T47D (cell line): ENCODE measurements around the gene SMURF1.

Experiments used
- DNase-seq, 2 experiments: peaks; one replicate each; pipeline versions ENCODE4 v3.0.0 to v3.0.0-alpha.2; 2011 to 2012; ENCODE audit warnings: low read depth in 1 of 2, low spot score in 1 of 2
- JUND ChIP-seq: IDR thresholded peaks from 2 replicates; pipeline ENCODE4 v1.6.1; 2012; ENCODE audit warnings: low read depth
- in situ Hi-C: cut with HindIII; loops from 2 replicates; pipeline ENCODE4 v1.10.0; 2016; ENCODE audit warnings: low sequenced_read_pairs, low pct_unique_long_range_greater_than_20kb

SMURF1 gene

DNA sequence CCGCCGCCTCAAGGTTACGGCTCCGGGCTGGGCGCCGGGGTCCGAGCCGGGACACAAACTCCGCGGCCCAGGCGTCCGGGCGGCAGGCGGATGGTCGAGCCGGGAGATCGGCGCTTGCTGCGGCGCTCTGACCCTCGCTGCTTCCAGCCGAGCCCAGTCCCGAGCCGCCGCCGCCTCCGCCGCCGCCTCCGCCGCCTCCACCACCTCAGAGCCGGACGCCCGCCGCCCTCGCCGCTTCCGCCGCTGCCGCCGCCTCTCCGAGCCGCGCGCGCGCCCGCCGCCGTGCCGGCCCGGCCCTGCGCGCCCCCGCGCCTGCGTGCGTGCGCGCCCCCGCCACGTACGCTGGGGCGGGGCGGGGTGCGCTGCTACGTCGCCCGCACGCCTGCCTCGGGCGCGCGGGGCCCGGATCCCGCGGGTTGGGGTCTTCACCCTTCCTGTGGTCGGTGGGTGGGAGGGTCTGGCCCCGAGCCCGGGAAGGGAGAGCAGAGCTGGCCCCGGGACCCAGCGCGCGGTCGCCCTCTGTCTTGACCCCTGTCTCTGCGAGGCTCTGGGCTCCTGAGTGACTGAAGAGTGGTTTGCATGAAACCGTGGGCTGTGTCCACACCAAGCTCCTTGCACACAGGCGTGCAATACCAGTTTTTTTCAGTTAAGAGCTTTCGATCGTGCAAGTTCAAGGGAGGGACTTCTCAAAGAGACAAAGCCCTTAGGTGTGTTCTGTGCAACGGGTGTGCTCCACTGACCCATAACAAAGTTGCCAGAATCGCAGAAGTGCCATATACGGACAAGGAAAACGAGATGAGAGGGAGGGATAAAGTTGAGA, at the start of gene SMURF1:
SMURF1 (minus strand) TSS at position 256 of the 820 bp plus-strand sequence. CDS start 328 bp downstream, outside the sequence.
- TF ChIP-seq JUND: no peak
- in situ Hi-C loops: no loop called here
- peak; percentile 23 to 67 for DNase-seq

- no peak for TF ChIP-seq JUND
- DNase-seq: no peak
- in situ Hi-C loops: no loop called here
Observed at GRCh38 chr7:99191869-99192596, 48.1 kb upstream of the SMURF1 start.

- TF ChIP-seq JUND: no peak
- in situ Hi-C loops: no loop called here
- DNase-seq: no peak
Observed at GRCh38 chr7:99190359-99191009, 46.6 kb upstream of the SMURF1 start.

GRCh38 chr7:99189222-99189621, 45.3 kb upstream of the SMURF1 start:
- in situ Hi-C loops: no loop called here
- TF ChIP-seq JUND: no peak
- no peak for DNase-seq

GRCh38 chr7:99188221-99188620, 44.3 kb upstream of the SMURF1 start:
- TF ChIP-seq JUND: no peak
- DNase-seq: no peak
- in situ Hi-C loops: no loop called here

- in situ Hi-C loops: no loop called here
- TF ChIP-seq JUND: no peak
- DNase-seq: no peak
Observed at GRCh38 chr7:99184532-99185218, 40.8 kb upstream of the SMURF1 start.

DNA sequence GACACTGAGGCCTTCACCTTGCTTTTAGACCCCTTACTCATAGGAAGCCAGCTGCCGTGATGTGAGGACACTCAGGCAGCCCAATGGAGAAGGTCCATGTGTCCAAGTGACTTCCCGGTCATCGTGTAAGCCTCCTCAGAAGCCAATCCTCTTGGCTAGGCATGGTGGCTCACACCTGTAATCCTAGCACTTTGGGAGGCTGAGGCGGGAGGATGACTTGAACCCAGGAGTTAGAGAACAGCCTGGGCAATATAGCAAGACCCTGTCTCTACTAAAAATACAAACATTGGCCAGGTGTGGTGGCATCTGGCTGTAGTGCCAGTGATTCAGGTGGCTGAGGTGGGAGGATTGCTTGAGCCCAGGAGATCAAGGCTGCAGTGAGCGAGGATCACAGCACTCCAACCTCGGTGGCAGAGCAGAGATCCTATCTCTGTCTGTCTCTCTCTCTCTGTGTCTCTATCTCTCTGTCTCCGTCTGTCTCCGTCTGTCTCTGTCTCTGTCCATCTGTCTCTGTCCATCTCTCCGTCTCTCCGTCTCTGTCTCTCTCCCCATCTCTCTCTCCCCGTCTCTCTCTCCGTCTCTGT, 36.3 kb upstream of the SMURF1 start:
- no peak for DNase-seq
- TF ChIP-seq JUND: no peak
- in situ Hi-C loops: no loop called here

GRCh38 chr7:99177165-99177564, 33.3 kb upstream of the SMURF1 start:
- in situ Hi-C loops: no loop called here
- no peak for TF ChIP-seq JUND

GRCh38 chr7:99173787-99174186, 29.9 kb upstream of the SMURF1 start:
- no peak for TF ChIP-seq JUND
- in situ Hi-C loops: no loop called here

More at GRCh38 chr7:99177165-99177564, 33.3 kb upstream of the SMURF1 start:
- no peak for DNase-seq

DNA sequence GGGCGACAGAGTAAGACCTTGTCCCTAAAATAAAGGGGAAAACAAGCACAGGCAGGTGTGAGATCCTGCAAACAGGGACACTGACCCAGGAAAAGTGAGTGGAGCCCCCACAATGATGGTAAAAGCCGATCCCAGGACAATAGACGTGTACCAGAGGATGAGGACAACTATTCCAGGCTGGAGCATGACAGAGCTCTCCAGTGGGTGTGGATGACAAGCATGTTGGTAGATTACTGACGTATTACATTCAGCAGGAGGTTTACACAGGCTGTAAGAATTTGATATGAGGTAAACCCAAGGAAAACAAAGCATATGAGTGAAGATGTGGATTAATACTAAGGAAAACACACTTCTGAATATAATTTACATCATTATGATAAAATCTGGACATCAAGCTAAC, 27.8 kb upstream of the SMURF1 start:
- no peak for TF ChIP-seq JUND
- DNase-seq: no peak
- in situ Hi-C loops: no loop called here

More at GRCh38 chr7:99173787-99174186, 29.9 kb upstream of the SMURF1 start:
- DNase-seq: no peak

DNA sequence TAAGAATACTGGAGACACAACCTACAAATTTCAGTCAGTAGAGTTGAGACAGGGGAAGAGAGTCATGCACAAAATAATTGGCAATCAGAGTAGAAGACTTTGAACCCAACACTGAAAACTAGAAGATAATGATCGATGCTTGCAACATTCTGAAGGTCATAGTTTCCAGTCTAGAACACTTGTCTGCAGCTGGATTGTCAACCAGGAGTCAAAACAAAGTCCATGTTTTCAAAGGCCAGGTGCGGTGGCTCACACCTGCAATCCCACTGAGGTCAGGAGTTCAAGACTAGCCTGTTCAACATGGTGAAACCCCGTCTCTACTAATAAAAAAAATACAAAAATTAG, 26.8 kb upstream of the SMURF1 start:
- no peak for TF ChIP-seq JUND
- DNase-seq: no peak
- in situ Hi-C loops: no loop called here
